Measurements from ENCODE around the gene LTF.

LTF gene

GRCh38 chr3:46401579-46401978 lies 63.1 kb downstream of the LTF start:
- DNase-seq (ENCODE audit: low spot score), result no peak
- TF ChIP-seq CTCF (IDR thresholded peaks at IDR 0.05; ENCODE audit: borderline replicate concordance, control extremely low read depth, extremely low read depth, insufficient read depth, missing control alignments), result no peak
- in situ Hi-C loops (cut with MboI; ENCODE audit: low sequenced_read_pairs, unreplicated experiment), result no loop called here

GRCh38 chr3:46400846-46401245 lies 63.9 kb downstream of the LTF start:
- in situ Hi-C loops (cut with MboI; ENCODE audit: low sequenced_read_pairs, unreplicated experiment), result no loop called here
- no peak for TF ChIP-seq CTCF (IDR thresholded peaks at IDR 0.05; ENCODE audit: borderline replicate concordance, control extremely low read depth, extremely low read depth, insufficient read depth, missing control alignments)
- no peak for DNase-seq (ENCODE audit: low spot score)

- no peak for DNase-seq (ENCODE audit: low spot score)
- no peak for TF ChIP-seq CTCF (IDR thresholded peaks at IDR 0.05; ENCODE audit: borderline replicate concordance, control extremely low read depth, extremely low read depth, insufficient read depth, missing control alignments)
- in situ Hi-C loops (cut with MboI; ENCODE audit: low sequenced_read_pairs, unreplicated experiment), result no loop called here
Observed at GRCh38 chr3:46400000-46400734, 64.5 kb downstream of the LTF start.

GRCh38 chr3:46399557-46399956 lies 65.1 kb downstream of the LTF start:
- DNase-seq (ENCODE audit: low spot score), result no peak

GRCh38 chr3:46399098-46399497 lies 65.6 kb downstream of the LTF start:
- no peak for DNase-seq (ENCODE audit: low spot score)
- TF ChIP-seq CTCF (IDR thresholded peaks at IDR 0.05; ENCODE audit: borderline replicate concordance, control extremely low read depth, extremely low read depth, insufficient read depth, missing control alignments), result no peak
- in situ Hi-C loops (cut with MboI; ENCODE audit: low sequenced_read_pairs, unreplicated experiment), result no loop called here

More at GRCh38 chr3:46399557-46399956, 65.1 kb downstream of the LTF start:
- in situ Hi-C loops (cut with MboI; ENCODE audit: low sequenced_read_pairs, unreplicated experiment), result no loop called here
- TF ChIP-seq CTCF (IDR thresholded peaks at IDR 0.05; ENCODE audit: borderline replicate concordance, control extremely low read depth, extremely low read depth, insufficient read depth, missing control alignments), result no peak

- no peak for TF ChIP-seq CTCF (IDR thresholded peaks at IDR 0.05; ENCODE audit: borderline replicate concordance, control extremely low read depth, extremely low read depth, insufficient read depth, missing control alignments)
- in situ Hi-C loops (cut with MboI; ENCODE audit: low sequenced_read_pairs, unreplicated experiment), result no loop called here
- DNase-seq (ENCODE audit: low spot score), result no peak
Observed at GRCh38 chr3:46398186-46398955, 66.3 kb downstream of the LTF start.

Data from GM13976 (cell line).